ENCODE results near the gene ADAMTS17. TPM values are rescaled to one million over a fixed set of nuclear protein-coding genes. Genes with fewer than 3 reads are reported as not detected.
"Not testable (repeated sequence)": the region's sequence is repeated elsewhere in the genome, so short reads cannot be mapped to it uniquely, and the experiment has no call there.

ADAMTS17 gene
- total and polyA plus RNA-seq, 3 donors from 2014 or later = 6.8 to 17.8 (median 12.4) TPM

- Histone ChIP-seq H3K9me3 (no peaks in the 10 kb centered on the region), H3K4me3 (no peak overlapping the region), H3K27me3 (no peaks in the 10 kb centered on the region), H3K27ac (no peak overlapping the region), H3K36me3 (ENCODE audit: low read depth, missing control alignments) (no peaks in the 10 kb centered on the region), H3K4me1 (no peaks in the 10 kb centered on the region)
- TF ChIP-seq POLR2A (IDR thresholded peaks at IDR 0.05) = no peak
- no peak for TF ChIP-seq CTCF (IDR thresholded peaks at IDR 0.05)
- 90 to 91% methylated on average over 3 of the region's 3 CpGs for WGBS, 2 donors
- intact Hi-C loops (cut with DNase I; ENCODE audit: low total_unique reads) = no loop called here
- no peak for DNase-seq
These were observed 247.7 kb downstream of the ADAMTS17 start for GRCh38 chr15:100094127-100094510.

GRCh38 chr15:100093211-100094126 lies 248.3 kb downstream of the ADAMTS17 start:
- Histone ChIP-seq H3K9me3 (no peaks in the 10 kb centered on the region), H3K4me3 (no peak overlapping the region), H3K27ac (no peak overlapping the region), H3K27me3 (no peaks in the 10 kb centered on the region), H3K4me1 (no peaks in the 10 kb centered on the region), H3K36me3 (ENCODE audit: low read depth, missing control alignments) (no peaks in the 10 kb centered on the region)
- intact Hi-C loops (cut with DNase I; ENCODE audit: low total_unique reads) = no loop called here
- 83 to 87% methylated on average over 13 of the region's 13 CpGs for WGBS, 2 donors
- TF ChIP-seq POLR2A (IDR thresholded peaks at IDR 0.05) (no peak), CTCF (IDR thresholded peaks at IDR 0.05) (no peak)
- no peak for DNase-seq

- H3K27me3 ChIP-seq = no peaks in the 10 kb centered on the region
- no peaks in the 10 kb centered on the region for H3K9me3 ChIP-seq
- TF ChIP-seq CTCF (IDR thresholded peaks at IDR 0.05) (no peak), POLR2A (IDR thresholded peaks at IDR 0.05) (no peak)
- no peak for DNase-seq
- H3K4me3 ChIP-seq = no peak overlapping the region
- H3K27ac ChIP-seq = no peak overlapping the region
- no peaks in the 10 kb centered on the region for H3K36me3 ChIP-seq (ENCODE audit: low read depth, missing control alignments)
- WGBS, 2 donors = 91 to 92% methylated on average over 9 of the region's 9 CpGs
- no peaks in the 10 kb centered on the region for H3K4me1 ChIP-seq
- intact Hi-C loops (cut with DNase I; ENCODE audit: low total_unique reads) = no loop called here
These were observed 249.7 kb downstream of the ADAMTS17 start for GRCh38 chr15:100092034-100092433.

- intact Hi-C loops (cut with DNase I; ENCODE audit: low total_unique reads) = no loop called here
- DNase-seq = no peak
- 89 to 90% methylated on average over 11 of the region's 11 CpGs for WGBS, 2 donors
- Histone ChIP-seq H3K4me3 (no peak overlapping the region), H3K9me3 (no peaks in the 10 kb centered on the region), H3K4me1 (no peaks in the 10 kb centered on the region), H3K36me3 (ENCODE audit: low read depth, missing control alignments) (no peaks in the 10 kb centered on the region), H3K27me3 (no peaks in the 10 kb centered on the region), H3K27ac (no peak overlapping the region)
- no peak for TF ChIP-seq CTCF (IDR thresholded peaks at IDR 0.05)
- TF ChIP-seq POLR2A (IDR thresholded peaks at IDR 0.05) = no peak
These were observed 251.4 kb downstream of the ADAMTS17 start for GRCh38 chr15:100090411-100090810.

GRCh38 chr15:100084042-100084821 lies 257.5 kb downstream of the ADAMTS17 start:
- DNase-seq; H3K4me1 ChIP-seq; H3K27me3 ChIP-seq; H3K9me3 ChIP-seq; H3K4me3 ChIP-seq; H3K36me3 ChIP-seq (ENCODE audit: low read depth, missing control alignments); intact Hi-C loops (cut with DNase I; ENCODE audit: low total_unique reads); H3K27ac ChIP-seq: not testable (repeated sequence)
- WGBS, 2 donors = 87 to 93% methylated on average over 16 to 17 of the region's 17 CpGs

Measured in testis (tissue), 3 donors.